Measurements from ENCODE around the gene CFAP410.

CFAP410 gene

DNA sequence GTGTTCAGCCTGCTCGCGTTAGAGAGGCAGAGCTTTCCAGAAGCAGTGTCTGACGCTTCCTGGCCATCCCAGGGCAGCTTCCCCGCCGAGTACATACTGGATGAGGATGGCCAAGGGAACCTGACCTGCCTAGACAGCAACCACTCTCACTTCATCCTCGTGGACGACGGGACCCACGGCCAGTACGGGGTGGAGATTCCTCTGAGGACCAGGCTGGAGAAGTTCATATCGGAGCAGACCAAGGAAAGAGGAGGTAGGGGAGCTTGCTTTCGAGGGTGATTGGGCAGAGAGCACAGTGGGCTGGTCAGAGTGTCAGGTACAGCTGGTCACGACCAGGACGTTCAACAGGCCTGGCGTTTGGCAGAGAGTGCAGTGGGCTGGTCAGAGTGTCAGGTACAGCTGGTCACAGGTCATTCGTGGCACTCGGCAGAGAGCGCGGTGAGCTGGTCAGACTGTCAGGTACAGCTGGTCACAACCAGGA is 36.6 kb upstream of the CFAP410 start:
- no peak for TF ChIP-seq TCF12 (IDR thresholded peaks at IDR 0.05; ENCODE audit: low read depth)
- TF ChIP-seq TEAD4 (IDR thresholded peaks at IDR 0.05): no peak
- TF ChIP-seq TAF1 (IDR thresholded peaks at IDR 0.05; ENCODE audit: low read depth): no peak
- no peak for TF ChIP-seq YY1 (IDR thresholded peaks at IDR 0.05; ENCODE audit: low read depth)
- TF ChIP-seq, protein P1, sequence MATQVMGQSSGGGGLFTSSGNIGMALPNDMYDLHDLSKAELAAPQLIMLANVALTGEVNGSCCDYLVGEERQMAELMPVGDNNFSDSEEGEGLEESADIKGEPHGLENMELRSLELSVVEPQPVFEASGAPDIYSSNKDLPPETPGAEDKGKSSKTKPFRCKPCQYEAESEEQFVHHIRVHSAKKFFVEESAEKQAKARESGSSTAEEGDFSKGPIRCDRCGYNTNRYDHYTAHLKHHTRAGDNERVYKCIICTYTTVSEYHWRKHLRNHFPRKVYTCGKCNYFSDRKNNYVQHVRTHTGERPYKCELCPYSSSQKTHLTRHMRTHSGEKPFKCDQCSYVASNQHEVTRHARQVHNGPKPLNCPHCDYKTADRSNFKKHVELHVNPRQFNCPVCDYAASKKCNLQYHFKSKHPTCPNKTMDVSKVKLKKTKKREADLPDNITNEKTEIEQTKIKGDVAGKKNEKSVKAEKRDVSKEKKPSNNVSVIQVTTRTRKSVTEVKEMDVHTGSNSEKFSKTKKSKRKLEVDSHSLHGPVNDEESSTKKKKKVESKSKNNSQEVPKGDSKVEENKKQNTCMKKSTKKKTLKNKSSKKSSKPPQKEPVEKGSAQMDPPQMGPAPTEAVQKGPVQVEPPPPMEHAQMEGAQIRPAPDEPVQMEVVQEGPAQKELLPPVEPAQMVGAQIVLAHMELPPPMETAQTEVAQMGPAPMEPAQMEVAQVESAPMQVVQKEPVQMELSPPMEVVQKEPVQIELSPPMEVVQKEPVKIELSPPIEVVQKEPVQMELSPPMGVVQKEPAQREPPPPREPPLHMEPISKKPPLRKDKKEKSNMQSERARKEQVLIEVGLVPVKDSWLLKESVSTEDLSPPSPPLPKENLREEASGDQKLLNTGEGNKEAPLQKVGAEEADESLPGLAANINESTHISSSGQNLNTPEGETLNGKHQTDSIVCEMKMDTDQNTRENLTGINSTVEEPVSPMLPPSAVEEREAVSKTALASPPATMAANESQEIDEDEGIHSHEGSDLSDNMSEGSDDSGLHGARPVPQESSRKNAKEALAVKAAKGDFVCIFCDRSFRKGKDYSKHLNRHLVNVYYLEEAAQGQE (IDR thresholded peaks at IDR 0.05; ENCODE audit: low read depth): no peak
- TF ChIP-seq CEBPB (IDR thresholded peaks at IDR 0.05): no peak
- TF ChIP-seq RAD21 (IDR thresholded peaks at IDR 0.05; ENCODE audit: low read depth): no peak
- no peak for TF ChIP-seq NFIC (IDR thresholded peaks at IDR 0.05)
- TF ChIP-seq EP300 (IDR thresholded peaks at IDR 0.05; ENCODE audit: borderline replicate concordance): no peak
- no peak for TF ChIP-seq CREB1 (IDR thresholded peaks at IDR 0.05; ENCODE audit: low read depth)
- no peak for TF ChIP-seq EGR1 (IDR thresholded peaks at IDR 0.05)
- TF ChIP-seq, protein P2, sequence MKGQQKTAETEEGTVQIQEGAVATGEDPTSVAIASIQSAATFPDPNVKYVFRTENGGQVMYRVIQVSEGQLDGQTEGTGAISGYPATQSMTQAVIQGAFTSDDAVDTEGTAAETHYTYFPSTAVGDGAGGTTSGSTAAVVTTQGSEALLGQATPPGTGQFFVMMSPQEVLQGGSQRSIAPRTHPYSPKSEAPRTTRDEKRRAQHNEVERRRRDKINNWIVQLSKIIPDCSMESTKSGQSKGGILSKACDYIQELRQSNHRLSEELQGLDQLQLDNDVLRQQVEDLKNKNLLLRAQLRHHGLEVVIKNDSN (IDR thresholded peaks at IDR 0.05): no peak
- TF ChIP-seq FOXM1 (IDR thresholded peaks at IDR 0.05; ENCODE audit: borderline replicate concordance, low read depth): no peak
- TF ChIP-seq, protein P3, sequence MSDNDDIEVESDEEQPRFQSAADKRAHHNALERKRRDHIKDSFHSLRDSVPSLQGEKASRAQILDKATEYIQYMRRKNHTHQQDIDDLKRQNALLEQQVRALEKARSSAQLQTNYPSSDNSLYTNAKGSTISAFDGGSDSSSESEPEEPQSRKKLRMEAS (IDR thresholded peaks at IDR 0.05): no peak
- TF ChIP-seq ZBTB7A (IDR thresholded peaks at IDR 0.05; ENCODE audit: low read depth): no peak

DNA sequence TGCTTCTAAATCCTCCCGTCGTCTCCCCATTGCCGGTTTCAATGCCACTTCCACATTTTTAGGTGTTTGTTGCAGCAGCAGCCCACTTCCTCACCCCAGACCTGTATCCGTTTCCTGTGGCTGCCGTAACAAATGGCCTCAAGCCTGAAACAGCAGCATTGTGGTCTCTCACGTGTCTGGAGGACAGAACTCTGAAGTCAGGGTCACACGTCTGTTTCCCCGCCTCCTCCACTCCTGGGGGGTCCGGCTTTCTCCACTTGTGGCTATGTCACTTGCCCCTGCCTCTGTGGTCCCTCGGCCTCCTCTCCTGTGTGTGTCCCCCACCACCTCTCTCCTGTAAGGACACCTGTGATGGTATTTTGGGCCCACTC is 36.1 kb upstream of the CFAP410 start:
- no peak for TF ChIP-seq ZBTB7A (IDR thresholded peaks at IDR 0.05; ENCODE audit: low read depth)
- TF ChIP-seq RAD21 (IDR thresholded peaks at IDR 0.05; ENCODE audit: low read depth): no peak
- TF ChIP-seq CEBPB (IDR thresholded peaks at IDR 0.05): no peak
- TF ChIP-seq NFIC (IDR thresholded peaks at IDR 0.05): no peak
- no peak for TF ChIP-seq CREB1 (IDR thresholded peaks at IDR 0.05; ENCODE audit: low read depth)
- no peak for TF ChIP-seq FOXM1 (IDR thresholded peaks at IDR 0.05; ENCODE audit: borderline replicate concordance, low read depth)
- no peak for TF ChIP-seq TEAD4 (IDR thresholded peaks at IDR 0.05)
- TF ChIP-seq, protein P2 (IDR thresholded peaks at IDR 0.05): no peak
- no peak for TF ChIP-seq TCF12 (IDR thresholded peaks at IDR 0.05; ENCODE audit: low read depth)
- TF ChIP-seq YY1 (IDR thresholded peaks at IDR 0.05; ENCODE audit: low read depth): no peak
- TF ChIP-seq TAF1 (IDR thresholded peaks at IDR 0.05; ENCODE audit: low read depth): no peak
- TF ChIP-seq, protein P3 (IDR thresholded peaks at IDR 0.05): no peak

DNA sequence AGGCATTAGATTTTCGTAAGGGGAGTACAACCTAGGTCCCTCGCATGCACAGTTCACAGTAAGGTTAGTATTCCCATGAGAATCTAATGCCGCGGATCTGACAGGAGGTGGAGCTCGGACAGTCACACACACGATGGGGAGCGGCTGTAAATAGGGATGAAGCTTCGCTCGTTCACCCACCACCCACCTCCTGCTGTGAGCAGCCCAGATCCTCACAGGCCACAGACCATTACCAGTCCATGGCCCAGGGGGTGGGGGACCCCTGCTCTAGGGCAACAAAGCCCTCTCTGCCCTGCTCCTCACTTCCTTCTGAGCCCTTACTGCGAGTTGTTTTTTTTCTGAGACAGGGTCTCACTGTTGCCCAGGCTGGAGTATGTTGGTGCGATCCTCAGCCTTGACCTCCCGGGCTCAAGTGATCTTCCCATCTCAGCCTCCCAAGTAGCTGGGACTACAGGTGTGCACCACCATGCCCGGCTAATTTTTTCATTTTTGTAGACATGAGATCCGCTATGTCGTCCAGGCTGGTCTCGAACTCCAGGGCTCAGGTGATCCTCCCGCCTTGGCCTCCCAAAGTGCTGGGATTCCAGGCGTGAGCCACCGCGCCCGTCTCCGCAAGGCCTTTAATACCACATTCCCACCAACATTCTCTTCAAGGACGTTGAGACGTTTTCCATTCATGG is 35.6 kb upstream of the CFAP410 start:
- TF ChIP-seq TAF1 (IDR thresholded peaks at IDR 0.05; ENCODE audit: low read depth) (no peak), EGR1 (IDR thresholded peaks at IDR 0.05) (no peak), FOXM1 (IDR thresholded peaks at IDR 0.05; ENCODE audit: borderline replicate concordance, low read depth) (no peak), NFIC (IDR thresholded peaks at IDR 0.05) (no peak), CREB1 (IDR thresholded peaks at IDR 0.05; ENCODE audit: low read depth) (no peak), EP300 (IDR thresholded peaks at IDR 0.05; ENCODE audit: borderline replicate concordance) (no peak), YY1 (IDR thresholded peaks at IDR 0.05; ENCODE audit: low read depth) (no peak), RAD21 (IDR thresholded peaks at IDR 0.05; ENCODE audit: low read depth) (no peak), ZBTB7A (IDR thresholded peaks at IDR 0.05; ENCODE audit: low read depth) (no peak), TEAD4 (IDR thresholded peaks at IDR 0.05) (no peak), TCF12 (IDR thresholded peaks at IDR 0.05; ENCODE audit: low read depth) (no peak), CEBPB (IDR thresholded peaks at IDR 0.05) (no peak)
- TF ChIP-seq, protein P3 (IDR thresholded peaks at IDR 0.05): no peak
- TF ChIP-seq, protein P2 (IDR thresholded peaks at IDR 0.05): no peak
- TF ChIP-seq, protein P1 (IDR thresholded peaks at IDR 0.05; ENCODE audit: low read depth): no peak

DNA sequence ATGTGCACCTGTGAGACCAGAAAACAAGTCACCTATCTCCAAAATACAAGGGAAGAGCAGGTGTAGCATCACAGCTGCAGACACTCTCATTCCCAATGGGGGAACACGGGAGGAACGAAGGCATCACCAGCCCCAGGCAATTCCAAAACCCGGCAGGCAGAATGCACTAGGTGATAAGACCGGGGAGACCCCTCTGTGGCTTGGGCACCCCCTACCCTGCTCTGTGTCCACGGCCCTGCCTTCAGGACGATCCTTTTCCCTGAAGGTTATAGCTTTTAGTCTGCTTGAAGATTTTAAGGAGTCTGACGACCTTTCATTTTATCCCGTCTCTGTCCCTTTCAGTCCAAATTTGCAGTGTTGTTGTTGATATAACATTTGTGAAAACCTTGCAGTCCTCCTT is 33.4 kb upstream of the CFAP410 start:
- TF ChIP-seq, protein P2 (IDR thresholded peaks at IDR 0.05): no peak
- TF ChIP-seq YY1 (IDR thresholded peaks at IDR 0.05; ENCODE audit: low read depth) (no peak), FOXM1 (IDR thresholded peaks at IDR 0.05; ENCODE audit: borderline replicate concordance, low read depth) (no peak), CREB1 (IDR thresholded peaks at IDR 0.05; ENCODE audit: low read depth) (no peak), ZBTB7A (IDR thresholded peaks at IDR 0.05; ENCODE audit: low read depth) (no peak), RAD21 (IDR thresholded peaks at IDR 0.05; ENCODE audit: low read depth) (no peak), CEBPB (IDR thresholded peaks at IDR 0.05) (no peak), TAF1 (IDR thresholded peaks at IDR 0.05; ENCODE audit: low read depth) (no peak)
- TF ChIP-seq, protein P3 (IDR thresholded peaks at IDR 0.05): no peak
